Breast epithelium (tissue), 4 donors: Measurements from ENCODE around the gene GSK3A. TPM values are rescaled to one million over a fixed set of nuclear protein-coding genes. Genes with fewer than 3 reads are reported as not detected.
A peak's percentile ranks its signal among the peaks of the same experiment; 100 is the strongest.

ENCODE experiments used
- DNase-seq, 2 donors: peaks; one replicate each; pipeline ENCODE4 v3.0.0-alpha.2; 2019; ENCODE audit warnings: low spot score in 2 of 2
- H3K27ac ChIP-seq, 2 donors: fragments of 200-600 bp; sonication (generic) in 1 of 2; one replicate each; pipeline ENCODE4 v1.5.1; 2016 to 2019; ENCODE audit warnings: mild to moderate bottlenecking in 1 of 2
- H3K27me3 ChIP-seq, 2 donors: fragments of 200-600 bp; sonication (generic) in 1 of 2; one replicate each; pipeline versions ENCODE4 v1.5.1 to v1.6.0; 2017 to 2019; ENCODE audit warnings: control low read depth in 1 of 2, mild to moderate bottlenecking in 1 of 2
- H3K36me3 ChIP-seq: fragments of 200-600 bp; one replicate; pipeline ENCODE4 v1.5.1; 2019
- H3K4me1 ChIP-seq, 2 donors: fragments of 200-600 bp; sonication (generic); one replicate each; pipeline ENCODE4 v1.5.1; 2016 to 2019; ENCODE audit warnings: control low read depth in 1 of 2
- H3K4me3 ChIP-seq, 3 donors: fragments of 200-600 bp; sonication (generic); 1 replicate in 2 of 3; 2 replicates in 1 of 3; pipeline ENCODE4 v1.5.1; 2016 to 2019; ENCODE audit warnings: mild to moderate bottlenecking in 3 of 3, moderate library complexity in 2 of 3
- H3K9me3 ChIP-seq, 2 donors: fragments of 200-600 bp; sonication (generic) in 1 of 2; one replicate each; pipeline ENCODE4 v1.5.1; 2016 to 2019; ENCODE audit warnings: control low read depth in 1 of 2
- CTCF ChIP-seq, 3 donors: fragments of 450-650 bp; IDR thresholded peaks; one replicate each; pipeline ENCODE4 v1.5.1; 2016 to 2017; ENCODE audit warnings: antibody characterized with exemption in 3 of 3, mild to moderate bottlenecking in 3 of 3, moderate library complexity in 3 of 3
- POLR2A ChIP-seq: fragments of 450-650 bp; IDR thresholded peaks from one replicate; pipeline ENCODE4 v1.6.1; 2016; ENCODE audit warnings: antibody characterized with exemption, mild to moderate bottlenecking, moderate library complexity
- POLR2AphosphoS5 ChIP-seq, 3 donors: sonication (generic); formaldehyde crosslinking; IDR thresholded peaks; one replicate each; pipeline ENCODE4 v1.6.1; 2017; ENCODE audit warnings: antibody characterized with exemption in 3 of 3
- intact Hi-C: fragments of 100-400 bp; cut with DNase I; formaldehyde crosslinking; loops from one replicate; pipeline ENCODE4 v1.15.1; 2023; ENCODE audit warnings: low total_unique reads
- total RNA-seq, 3 donors: library from RNA; depleted of rRNA; stranded (reverse); fragments of >200 nt; gene quantifications; one replicate each; pipeline ENCODE4 v1.1.0, GENCODE V29; 2016

GSK3A gene
- total RNA-seq, 3 donors from 2014 or later = 18.7 to 22.1 (median 19.8) TPM

DNA sequence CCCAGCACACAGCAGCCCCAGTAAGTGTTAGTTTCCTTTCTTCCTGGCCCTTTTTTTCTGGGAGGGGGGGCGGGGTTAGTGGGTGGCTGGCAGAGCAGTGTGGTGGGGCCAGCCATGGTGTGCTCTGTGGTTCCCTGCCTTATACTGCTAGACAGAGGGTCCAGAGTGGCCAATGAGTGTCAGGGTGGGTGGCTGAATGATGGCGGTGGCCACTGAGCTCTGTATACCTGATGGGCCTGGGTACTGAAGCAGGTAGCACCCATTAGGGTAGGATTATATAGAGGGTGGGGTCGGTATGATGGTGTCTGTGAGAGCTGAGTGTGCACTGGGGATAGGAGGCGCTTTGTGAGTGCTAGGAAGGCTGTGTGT, 40.4 kb upstream of the GSK3A start:
- DNase-seq = no peak
- no peaks in the 10 kb centered on the region for H3K9me3 ChIP-seq
- peak overlapping the region in 2 of 3 donors; percentile 67 to 92 for H3K4me3 ChIP-seq
- intact Hi-C loops = no loop called here
- H3K27me3 ChIP-seq = no peaks in the 10 kb centered on the region
- H3K36me3 ChIP-seq = no peaks in the 10 kb centered on the region
- H3K27ac ChIP-seq = peak overlapping the region; percentile 97 to 100
- peaks cover 17 to 39% of the 10 kb centered on the region in 2 donors for H3K4me1 ChIP-seq
- TF ChIP-seq POLR2A = no peak
- no peak for TF ChIP-seq POLR2AphosphoS5 (IDR thresholded peaks at IDR 0.05)
- TF ChIP-seq CTCF (IDR thresholded peaks at IDR 0.05) = no peak

DNA sequence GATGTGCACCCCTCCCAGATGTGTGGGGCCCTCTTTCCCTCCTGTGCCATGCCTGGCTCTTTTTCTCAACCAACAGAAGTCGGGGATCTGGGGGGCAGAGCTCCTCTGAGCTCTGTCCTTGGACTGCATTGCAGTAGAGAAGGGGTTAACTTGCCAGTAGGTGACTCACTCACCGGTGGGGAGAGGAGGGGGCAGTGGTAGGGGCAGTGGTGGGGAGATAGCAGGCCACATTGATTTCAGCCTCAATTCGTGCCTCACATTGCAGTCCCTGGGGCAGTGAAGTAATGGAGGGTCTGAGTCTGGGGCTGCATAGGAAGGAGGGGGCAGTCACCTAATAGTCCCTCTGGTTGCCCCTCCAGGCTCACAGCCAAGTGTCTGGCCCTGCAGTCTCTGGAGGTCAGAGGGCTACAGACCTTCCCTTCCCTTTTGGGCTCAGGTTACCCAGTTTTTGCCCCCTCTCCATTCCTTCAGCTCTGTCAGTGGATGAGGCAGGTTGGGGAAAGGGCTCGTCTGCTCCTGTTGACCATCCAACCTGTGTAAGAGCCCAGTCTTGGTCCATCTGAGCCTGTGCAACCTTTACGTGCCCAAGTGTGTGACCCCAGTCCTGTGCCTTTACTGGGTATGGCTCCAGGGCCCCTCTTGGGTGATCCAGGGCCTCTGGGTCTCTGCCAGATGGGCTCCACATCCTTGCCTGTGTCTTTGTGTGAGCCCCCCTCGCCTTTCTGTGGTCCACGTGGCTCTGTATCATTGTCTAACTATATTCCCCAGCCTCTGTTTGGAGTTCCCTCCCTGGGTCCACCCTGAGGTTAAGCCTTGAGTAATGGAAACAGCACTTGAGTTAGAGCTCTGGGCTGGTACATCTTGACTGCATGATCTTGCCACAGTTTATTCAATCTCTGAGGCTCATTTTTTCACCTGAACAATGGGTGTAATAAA, 39.7 kb upstream of the GSK3A start:
- intact Hi-C loops = no loop called here
- no peaks in the 10 kb centered on the region for H3K27me3 ChIP-seq
- H3K4me1 ChIP-seq = peaks cover 17 to 42% of the 10 kb centered on the region in 2 donors
- DNase-seq = no peak
- H3K9me3 ChIP-seq = no peaks in the 10 kb centered on the region
- TF ChIP-seq POLR2A (no peak), POLR2AphosphoS5 (IDR thresholded peaks at IDR 0.05) (no peak), CTCF (IDR thresholded peaks at IDR 0.05) (no peak)
- no peaks in the 10 kb centered on the region for H3K36me3 ChIP-seq
- peak overlapping the region; percentile 97 to 100 for H3K27ac ChIP-seq
- H3K4me3 ChIP-seq = peak overlapping the region; percentile 77 to 93 (median 83)

GRCh38 chr19:42281146-42281826, 38.9 kb upstream of the GSK3A start:
- TF ChIP-seq POLR2A (no peak), CTCF (IDR thresholded peaks at IDR 0.05) (peak in 1 of 3 donors; percentile 7), POLR2AphosphoS5 (IDR thresholded peaks at IDR 0.05) (no peak)
- Histone ChIP-seq H3K4me3 (peak overlapping the region; percentile 77 to 93 (median 83)), H3K4me1 (peaks cover 17 to 45% of the 10 kb centered on the region in 2 donors), H3K27me3 (no peaks in the 10 kb centered on the region), H3K36me3 (no peaks in the 10 kb centered on the region), H3K9me3 (no peaks in the 10 kb centered on the region), H3K27ac (peak overlapping the region; percentile 97 to 100)
- intact Hi-C loops = no loop called here
- peak in 1 of 2 donors; percentile 83 for DNase-seq

- intact Hi-C loops = no loop called here
- Histone ChIP-seq H3K9me3 (no peaks in the 10 kb centered on the region), H3K4me1 (peaks cover 17 to 45% of the 10 kb centered on the region in 2 donors), H3K27me3 (no peaks in the 10 kb centered on the region), H3K27ac (peak overlapping the region; percentile 97 to 100), H3K36me3 (no peaks in the 10 kb centered on the region), H3K4me3 (peak overlapping the region; percentile 77 to 93 (median 83))
- DNase-seq = no peak
- TF ChIP-seq POLR2AphosphoS5 (IDR thresholded peaks at IDR 0.05) (no peak), CTCF (IDR thresholded peaks at IDR 0.05) (no peak), POLR2A (no peak)
These were observed 38.4 kb upstream of the GSK3A start for GRCh38 chr19:42280815-42281145.
